SU-DHL-6 (cell line): Measurements from ENCODE around the gene BCL6.

Source experiments
- H2AFZ ChIP-seq: fragments of 200-600 bp; sonication (generic); 2 replicates; pipeline ENCODE4 v1.6.1; 2014; ENCODE audit warnings: low read depth, mild to moderate bottlenecking, moderate library complexity, mixed read lengths, antibody characterized with exemption, low read length; ENCODE audit not compliant: severe bottlenecking
- H3F3A ChIP-seq: fragments of 200-600 bp; shearing (Covaris generic); 2 replicates; pipeline ENCODE4 v1.6.0; 2016; ENCODE audit warnings: antibody characterized with exemption, mild to moderate bottlenecking; ENCODE audit not compliant: insufficient read depth
- H3K27ac ChIP-seq: fragments of 200-600 bp; sonication (generic); 2 replicates; pipeline ENCODE4 v1.5.1; 2016; ENCODE audit warnings: low read depth, mild to moderate bottlenecking, low read length, moderate library complexity, mixed read lengths
- H3K27me3 ChIP-seq: fragments of 200-600 bp; sonication (generic), shearing (Covaris generic); 2 replicates; pipeline ENCODE4 v1.6.0; 2014; ENCODE audit warnings: mild to moderate bottlenecking, low read length
- H3K36me3 ChIP-seq: fragments of 200-600 bp; sonication (generic); 2 replicates; pipeline ENCODE4 v1.6.1; 2014; ENCODE audit warnings: mild to moderate bottlenecking, low read length, mixed read lengths
- H3K4me2 ChIP-seq: fragments of 300-600, 200-600 bp; shearing (Covaris generic), sonication (generic); 2 replicates; pipeline ENCODE4 v1.6.0; 2014; ENCODE audit warnings: low read length, low read depth, mild to moderate bottlenecking; ENCODE audit not compliant: poor library complexity, severe bottlenecking
- H3K4me3 ChIP-seq: fragments of 200-600 bp; sonication (generic); 2 replicates; pipeline ENCODE4 v1.5.1; 2014; ENCODE audit warnings: antibody characterized with exemption, low read length, mild to moderate bottlenecking, mixed read lengths; ENCODE audit not compliant: insufficient read depth, poor library complexity, severe bottlenecking
- H3K79me2 ChIP-seq: fragments of 200-600 bp; sonication (generic); 2 replicates; pipeline ENCODE4 v1.6.1; 2014; ENCODE audit warnings: mild to moderate bottlenecking, low read length, moderate library complexity; ENCODE audit not compliant: insufficient read depth
- H3K9ac ChIP-seq: fragments of 200-600 bp; sonication (generic); 2 replicates; pipeline ENCODE4 v1.7.0; 2014; ENCODE audit warnings: mild to moderate bottlenecking, low read length
- H3K9me2 ChIP-seq: fragments of 200-600 bp; sonication (generic); replicated peaks from 2 replicates; pipeline ENCODE4 v1.6.1; 2014; ENCODE audit warnings: low read length; ENCODE audit not compliant: insufficient read depth
- H3K9me3 ChIP-seq: fragments of 200-600 bp; sonication (generic); 2 replicates; pipeline ENCODE4 v1.6.1; 2014; ENCODE audit warnings: low read length, mixed read lengths; ENCODE audit not compliant: insufficient read depth
- H4K20me1 ChIP-seq: fragments of 200-600 bp; sonication (generic); 2 replicates; pipeline ENCODE4 v1.6.1; 2014; ENCODE audit warnings: low read depth, mild to moderate bottlenecking, antibody characterized with exemption, low read length, moderate library complexity, mixed read lengths
- EZH2phosphoT487 ChIP-seq: fragments of 200-600 bp; sonication (generic), shearing (Covaris generic); conservative IDR thresholded peaks from 2 replicates; pipeline ENCODE4 v1.6.1; 2018; ENCODE audit warnings: mild to moderate bottlenecking, antibody characterized with exemption, low read length, moderate library complexity, mixed read lengths
- TF ChIP-seq, protein P1 (sequence below): fragments of 200-600 bp; sonication (generic); IDR thresholded peaks from one replicate; pipeline ENCODE4 v1.5.1; 2017; ENCODE audit warnings: antibody characterized with exemption, mild to moderate bottlenecking, low read length, moderate library complexity; ENCODE audit not compliant: insufficient read depth, poor library complexity, severe bottlenecking

BCL6 gene

DNA sequence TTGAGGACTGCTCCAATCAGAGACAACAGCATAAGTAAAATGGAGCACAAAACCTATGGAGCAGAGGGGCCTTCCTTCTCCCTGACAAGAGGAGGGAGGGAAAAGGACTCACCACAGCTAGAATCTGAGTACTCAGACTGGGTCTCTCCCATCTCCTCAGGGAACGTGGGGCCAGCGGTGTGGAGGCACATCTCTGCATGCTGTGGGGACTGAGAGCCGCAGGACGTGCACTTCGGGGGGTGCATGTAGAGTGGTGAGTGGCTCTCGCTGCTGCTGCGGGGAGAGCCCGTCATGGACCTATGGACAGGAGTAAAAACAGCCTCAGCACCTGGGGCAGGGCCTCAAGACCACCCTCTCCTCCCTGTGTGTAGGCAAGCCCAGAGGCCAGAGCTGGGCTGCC, 17.0 kb downstream of the BCL6 start:
- no peak overlapping the region for H3K4me2 ChIP-seq
- no peak overlapping the region for H3K9ac ChIP-seq
- no peaks in the 10 kb centered on the region for H3K9me2 ChIP-seq
- H3K27ac ChIP-seq: no peak overlapping the region
- H4K20me1 ChIP-seq: peaks cover 62% of the 10 kb centered on the region
- peaks cover 97% of the 10 kb centered on the region for H3F3A ChIP-seq
- no peaks in the 10 kb centered on the region for H3K27me3 ChIP-seq
- H3K4me3 ChIP-seq: no peak overlapping the region
- no peak overlapping the region for H2AFZ ChIP-seq
- H3K79me2 ChIP-seq: peaks cover 45% of the 10 kb centered on the region
- TF ChIP-seq, protein P1, sequence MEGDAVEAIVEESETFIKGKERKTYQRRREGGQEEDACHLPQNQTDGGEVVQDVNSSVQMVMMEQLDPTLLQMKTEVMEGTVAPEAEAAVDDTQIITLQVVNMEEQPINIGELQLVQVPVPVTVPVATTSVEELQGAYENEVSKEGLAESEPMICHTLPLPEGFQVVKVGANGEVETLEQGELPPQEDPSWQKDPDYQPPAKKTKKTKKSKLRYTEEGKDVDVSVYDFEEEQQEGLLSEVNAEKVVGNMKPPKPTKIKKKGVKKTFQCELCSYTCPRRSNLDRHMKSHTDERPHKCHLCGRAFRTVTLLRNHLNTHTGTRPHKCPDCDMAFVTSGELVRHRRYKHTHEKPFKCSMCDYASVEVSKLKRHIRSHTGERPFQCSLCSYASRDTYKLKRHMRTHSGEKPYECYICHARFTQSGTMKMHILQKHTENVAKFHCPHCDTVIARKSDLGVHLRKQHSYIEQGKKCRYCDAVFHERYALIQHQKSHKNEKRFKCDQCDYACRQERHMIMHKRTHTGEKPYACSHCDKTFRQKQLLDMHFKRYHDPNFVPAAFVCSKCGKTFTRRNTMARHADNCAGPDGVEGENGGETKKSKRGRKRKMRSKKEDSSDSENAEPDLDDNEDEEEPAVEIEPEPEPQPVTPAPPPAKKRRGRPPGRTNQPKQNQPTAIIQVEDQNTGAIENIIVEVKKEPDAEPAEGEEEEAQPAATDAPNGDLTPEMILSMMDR: no peak
- TF ChIP-seq EZH2phosphoT487: no peak
- no peaks in the 10 kb centered on the region for H3K9me3 ChIP-seq
- peaks cover 94% of the 10 kb centered on the region for H3K36me3 ChIP-seq

- Histone ChIP-seq H3K36me3 (peaks cover 93% of the 10 kb centered on the region), H3K27ac (no peak overlapping the region), H3K9me3 (no peaks in the 10 kb centered on the region), H2AFZ (no peak overlapping the region), H3K9me2 (no peaks in the 10 kb centered on the region), H3K79me2 (peaks cover 28% of the 10 kb centered on the region), H3K27me3 (no peaks in the 10 kb centered on the region), H3K9ac (no peak overlapping the region), H4K20me1 (peaks cover 58% of the 10 kb centered on the region), H3K4me3 (no peak overlapping the region), H3F3A (peaks cover 97% of the 10 kb centered on the region), H3K4me2 (no peak overlapping the region)
- TF ChIP-seq EZH2phosphoT487: no peak
- TF ChIP-seq, protein P1: no peak
These were observed 18.7 kb downstream of the BCL6 start for GRCh38 chr3:187726564-187726963.

- H3K9ac ChIP-seq: no peak overlapping the region
- no peak overlapping the region for H3K4me3 ChIP-seq
- peaks cover 97% of the 10 kb centered on the region for H3F3A ChIP-seq
- no peaks in the 10 kb centered on the region for H3K27me3 ChIP-seq
- no peaks in the 10 kb centered on the region for H3K9me2 ChIP-seq
- H3K27ac ChIP-seq: no peak overlapping the region
- peaks cover 21% of the 10 kb centered on the region for H3K79me2 ChIP-seq
- H4K20me1 ChIP-seq: peaks cover 56% of the 10 kb centered on the region
- H3K9me3 ChIP-seq: no peaks in the 10 kb centered on the region
- TF ChIP-seq EZH2phosphoT487: no peak
- TF ChIP-seq, protein P1: no peak
- no peak overlapping the region for H2AFZ ChIP-seq
- no peak overlapping the region for H3K4me2 ChIP-seq
- H3K36me3 ChIP-seq: peaks cover 93% of the 10 kb centered on the region
These were observed 19.5 kb downstream of the BCL6 start for GRCh38 chr3:187725653-187726370.
